SK-N-MC (cell line): ENCODE results near the gene MIF4GD.

ENCODE experiments used
- EZH2 ChIP-seq: fragments of 200-600 bp; sonication (generic); IDR thresholded peaks from one replicate; pipeline ENCODE4 v1.6.1; 2017; ENCODE audit warnings: antibody characterized with exemption
- POLR2AphosphoS5 ChIP-seq: IDR thresholded peaks from 2 replicates; pipeline ENCODE4 v1.6.1; 2012; ENCODE audit warnings: mild to moderate bottlenecking, low read depth, low read length, borderline replicate concordance

- TF ChIP-seq EZH2, result no peak
- no peak for TF ChIP-seq POLR2AphosphoS5
Measured at GRCh38 chr17:75317671-75318070, 46.6 kb upstream of the MIF4GD start.
